T-cell (primary cell): Measurements from ENCODE around the gene CDCA4. TPM values are rescaled to one million over a fixed set of nuclear protein-coding genes. Genes with fewer than 3 reads are reported as not detected.

ENCODE experiments used
- ATAC-seq, 4 experiments: fragments of 200-7000 bp in 3 of 4; fragments of 150-1000 bp in 1 of 4; cut with Tn5 transposase; replicated peaks in 1 of 4; 1 replicate in 3 of 4; 2 replicates in 1 of 4; pipeline ENCODE4 v1.10.0; 2021; ENCODE audit warnings: moderate library complexity in 3 of 4, mild to moderate bottlenecking in 2 of 4, moderate number of reproducible peaks in 1 of 4
- CTCF ChIA-PET, 2 donors: fragments of 300-600 bp; sonication (Branson Sonifier 250); formaldehyde crosslinking; loops; one replicate each; lab custom pipeline; 2022; ENCODE audit warnings: antibody characterized with exemption in 2 of 2; lab: Charles Lee
- POLR2A ChIA-PET, 2 donors: fragments of 300-600 bp; sonication (Branson Sonifier 250); formaldehyde crosslinking; loops; one replicate each; lab custom pipeline; 2022; ENCODE audit warnings: antibody characterized with exemption in 2 of 2; lab: Charles Lee
- DNase-seq, 35 experiments: peaks; one replicate each; pipeline versions ENCODE4 v3.0.0 to v3.0.0-alpha.2; 2013 to 2023
- H3K27ac ChIP-seq: one replicate; pipeline ENCODE4 v1.5.1; 2013; ENCODE audit warnings: low read length
- H3K27me3 ChIP-seq, 2 experiments: replicated peaks in 1 of 2; 1 replicate in 1 of 2; 2 replicates in 1 of 2; pipeline versions ENCODE4 v1.6.1 to v1.7.0; 2013; ENCODE audit warnings: low read length in 1 of 2, mixed read lengths in 1 of 2; ENCODE audit not compliant: control insufficient read depth in 2 of 2, insufficient read depth in 2 of 2; ENCODE audit errors: extremely low read depth in 1 of 2
- H3K36me3 ChIP-seq, 2 donors: 1 replicate in 1 of 2; 2 replicates in 1 of 2; pipeline versions ENCODE4 v1.6.1 to v1.7.0; 2013; ENCODE audit warnings: low read length in 1 of 2; ENCODE audit not compliant: control insufficient read depth in 2 of 2, insufficient read depth in 1 of 2; ENCODE audit errors: extremely low read depth in 1 of 2
- H3K4me1 ChIP-seq, 2 experiments: 1 replicate in 1 of 2; 2 replicates in 1 of 2; pipeline versions ENCODE4 v1.6.1 to v1.7.0; 2013; ENCODE audit warnings: low read length in 2 of 2, mixed read lengths in 1 of 2; ENCODE audit not compliant: insufficient read depth in 2 of 2, control insufficient read depth in 1 of 2; ENCODE audit errors: extremely low read depth in 1 of 2
- H3K4me3 ChIP-seq, 2 donors: 1 replicate in 1 of 2; 2 replicates in 1 of 2; pipeline versions ENCODE4 v1.5.1 to v1.7.0; 2013; ENCODE audit warnings: mild to moderate bottlenecking in 2 of 2, low read length in 1 of 2, moderate library complexity in 1 of 2; ENCODE audit not compliant: control insufficient read depth in 1 of 2; ENCODE audit errors: extremely low read depth in 1 of 2
- H3K9me3 ChIP-seq: 2 replicates; pipeline ENCODE4 v1.7.0; 2013
- H3K27ac Mint-ChIP-seq, 2 donors: one replicate each; pipeline ENCODE4 v1.8.0; 2020 to 2021; ENCODE audit warnings: mild to moderate bottlenecking in 2 of 2, mixed read lengths in 2 of 2
- H3K27me3 Mint-ChIP-seq, 2 donors: one replicate each; pipeline ENCODE4 v1.8.0; 2021 to 2022; ENCODE audit warnings: mixed read lengths in 2 of 2
- H3K36me3 Mint-ChIP-seq: one replicate; pipeline ENCODE4 v1.8.0; 2021; ENCODE audit warnings: mixed read lengths
- H3K4me1 Mint-ChIP-seq, 3 donors: one replicate each; pipeline ENCODE4 v1.8.0; 2020 to 2022; ENCODE audit warnings: mixed read lengths in 3 of 3, mild to moderate bottlenecking in 1 of 3
- H3K4me3 Mint-ChIP-seq, 3 donors: one replicate each; pipeline ENCODE4 v1.8.0; 2020 to 2022; ENCODE audit warnings: mild to moderate bottlenecking in 3 of 3, mixed read lengths in 3 of 3, moderate library complexity in 3 of 3
- H3K9me3 Mint-ChIP-seq, 3 donors: one replicate each; pipeline ENCODE4 v1.8.0; 2020 to 2022; ENCODE audit warnings: mixed read lengths in 3 of 3
- WGBS: methylation state at CpG from one replicate; pipeline ENCODE4 v1.1.5; 2013; ENCODE audit warnings: missing lambda C conversion rate; ENCODE audit not compliant: insufficient coverage; 5-methylcytosine and 5-hydroxymethylcytosine counted together
- total RNA-seq, 35 experiments: library from RNA in 6 of 35; stranded (reverse) in 6 of 35; fragments of 120-200 nt in 1 of 35; gene quantifications; one replicate each; pipeline versions ENCODE4 v1.2.1 to v1.2.4 and lab custom pipeline; 2013 to 2026

Gene CDCA4
- total RNA-seq, 5 donors from 2014 or later (not counting 1 experiment from before 2014, with no cell fraction given), result 13.0 to 20.1 (median 15.8) TPM

- Mint-ChIP-seq H3K9me3 (no peaks in the 10 kb centered on the region), H3K4me3 (peak within 1 kb of the TSS; percentile 72 to 78 (median 75)), H3K4me1 (peaks cover 10 to 16% (median 13%) of the 10 kb centered on the region in 3 donors), H3K27ac (peak within 1 kb of the TSS in 1 of 2 donors; percentile 15), H3K36me3 (no peaks in the 10 kb centered on the region), H3K27me3 (peaks cover 14 to 20% of the 10 kb centered on the region in 2 donors)
- ChIA-PET POLR2A (no interaction called here), CTCF (interaction anchor here in 1 of 2 donors (0.6 kb wide), 1 partner anchor 60 kb away, joined by 3 read pairs; no protein-coding TSS in a partner anchor)
- DNase-seq (peak in 16 of 35 experiments; percentile 11 to 65 (median 34)), ATAC-seq (peak; percentile 68 to 83 (median 72))
- H3K27ac ChIP-seq, result no peak within 1 kb of the TSS
- peak within 1 kb of the TSS in 1 of 2 donors; percentile 68 for H3K4me3 ChIP-seq
- peaks cover 0 to 55% of the 10 kb centered on the region in 2 experiments for H3K27me3 ChIP-seq
- H3K36me3 ChIP-seq, result no peaks in the 10 kb centered on the region
- WGBS, result 4% methylated on average over 106 of the region's 111 CpGs
- no peaks in the 10 kb centered on the region for H3K9me3 ChIP-seq
- H3K4me1 ChIP-seq, result peaks cover 0 to 30% of the 10 kb centered on the region in 2 experiments
Measured at GRCh38 chr14:104977681-104978653, 42.9 kb downstream of the CDCA4 start, which contains the start of gene AHNAK2. AHNAK2 (minus strand) TSS chr14:104978374; CDS start chr14:104978237, 137 bp downstream.

- H3K36me3 Mint-ChIP-seq, result no peaks in the 10 kb centered on the region
- H3K27ac Mint-ChIP-seq, result peak overlapping the region in 1 of 2 donors; percentile 15
- ChIA-PET CTCF (interaction anchor here in 1 of 2 donors (3.6 kb wide), 1 partner anchor 68 kb away, joined by 24 read pairs; no protein-coding TSS in a partner anchor), POLR2A (no interaction called here)
- no peaks in the 10 kb centered on the region for H3K9me3 ChIP-seq
- WGBS, result 85% methylated on average over 11 of the region's 11 CpGs
- H3K4me3 ChIP-seq, result peak overlapping the region in 1 of 2 donors; percentile 68
- DNase-seq, result no peak
- no peak overlapping the region for H3K27ac ChIP-seq
- H3K4me1 Mint-ChIP-seq, result peaks cover 10 to 16% (median 13%) of the 10 kb centered on the region in 3 donors
- peaks cover 14 to 20% of the 10 kb centered on the region in 2 donors for H3K27me3 Mint-ChIP-seq
- H3K36me3 ChIP-seq, result no peaks in the 10 kb centered on the region
- H3K9me3 Mint-ChIP-seq, result no peaks in the 10 kb centered on the region
- peaks cover 0 to 62% of the 10 kb centered on the region in 2 experiments for H3K27me3 ChIP-seq
- peak overlapping the region; percentile 72 to 78 (median 75) for H3K4me3 Mint-ChIP-seq
- ATAC-seq, result no peak
- H3K4me1 ChIP-seq, result peaks cover 0 to 30% of the 10 kb centered on the region in 2 experiments
Measured at GRCh38 chr14:104977008-104977680, 43.7 kb downstream of the CDCA4 start.

- 46% methylated on average over 20 of the region's 21 CpGs for WGBS
- peaks cover 10 to 16% (median 13%) of the 10 kb centered on the region in 3 donors for H3K4me1 Mint-ChIP-seq
- CTCF ChIA-PET, result interaction anchor here (0.7 to 3.6 kb wide), 3 partner anchors 8 to 70 kb away, joined by 3 to 24 read pairs (median 9); no protein-coding TSS in a partner anchor
- no peaks in the 10 kb centered on the region for H3K9me3 ChIP-seq
- peak; percentile 72 to 80 (median 78) for ATAC-seq
- peak overlapping the region; percentile 43 to 72 (median 70) for H3K4me3 Mint-ChIP-seq
- H3K36me3 Mint-ChIP-seq, result no peaks in the 10 kb centered on the region
- H3K4me3 ChIP-seq, result no peak overlapping the region
- H3K27ac ChIP-seq, result no peak overlapping the region
- no peaks in the 10 kb centered on the region for H3K9me3 Mint-ChIP-seq
- peak; percentile 59 to 92 (median 82) for DNase-seq
- H3K27me3 ChIP-seq, result peaks cover 0 to 62% of the 10 kb centered on the region in 2 experiments
- no peaks in the 10 kb centered on the region for H3K36me3 ChIP-seq
- H3K4me1 ChIP-seq, result peaks cover 0 to 30% of the 10 kb centered on the region in 2 experiments
- POLR2A ChIA-PET, result no interaction called here
- H3K27me3 Mint-ChIP-seq, result peaks cover 14 to 20% of the 10 kb centered on the region in 2 donors
- peak overlapping the region in 1 of 2 donors; percentile 89 for H3K27ac Mint-ChIP-seq
Measured at GRCh38 chr14:104976198-104977007, 44.5 kb downstream of the CDCA4 start.

DNA sequence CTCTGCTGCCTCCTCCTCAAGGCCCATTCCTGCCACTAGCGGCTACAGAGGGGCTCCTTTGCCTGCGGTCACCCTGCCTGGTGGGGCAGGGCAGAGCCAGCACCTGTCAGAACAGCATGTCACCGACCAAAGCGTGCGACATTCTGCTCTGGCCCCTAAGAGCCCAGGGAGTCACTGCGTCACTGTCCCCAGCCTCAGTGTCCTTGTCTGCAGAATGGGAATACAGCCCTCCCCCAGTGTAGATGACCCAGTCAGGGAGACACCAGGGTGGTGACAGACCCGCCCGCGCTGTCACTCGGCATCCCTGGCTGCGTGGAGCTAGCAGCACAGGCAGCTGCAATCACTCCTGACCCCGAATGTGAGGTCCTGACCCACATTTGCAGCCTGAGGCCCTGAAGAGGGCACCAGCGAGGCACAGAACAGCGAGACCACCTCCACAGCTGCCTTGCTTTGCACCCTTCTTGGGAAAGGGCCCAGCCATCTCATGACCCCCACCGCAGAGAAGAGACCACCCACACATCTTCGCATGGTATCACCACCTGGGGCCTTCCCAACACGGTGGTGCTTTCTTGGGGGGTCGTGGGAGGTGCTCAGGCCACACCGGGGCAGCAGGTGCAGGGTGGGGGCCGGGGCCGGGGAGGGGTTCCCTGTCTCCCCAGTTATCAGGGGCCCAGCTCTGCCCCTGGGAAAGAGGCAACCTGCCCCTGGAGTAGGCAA lies 45.2 kb downstream of the CDCA4 start:
- peaks cover 0 to 66% of the 10 kb centered on the region in 2 experiments for H3K27me3 ChIP-seq
- CTCF ChIA-PET, result interaction anchor here (0.6 to 3.6 kb wide), 4 partner anchors 9 to 110 kb away, joined by 3 to 24 read pairs (median 6); no protein-coding TSS in a partner anchor
- peak overlapping the region in 1 of 2 donors; percentile 89 for H3K27ac Mint-ChIP-seq
- H3K27me3 Mint-ChIP-seq, result peaks cover 14 to 20% of the 10 kb centered on the region in 2 donors
- H3K4me3 Mint-ChIP-seq, result peak overlapping the region in 1 of 3 donors; percentile 70
- H3K4me1 ChIP-seq, result peaks cover 0 to 30% of the 10 kb centered on the region in 2 experiments
- no peaks in the 10 kb centered on the region for H3K36me3 ChIP-seq
- 43% methylated on average over 17 of the region's 21 CpGs for WGBS
- H3K9me3 ChIP-seq, result no peaks in the 10 kb centered on the region
- H3K9me3 Mint-ChIP-seq, result no peaks in the 10 kb centered on the region
- peaks cover 10 to 16% (median 13%) of the 10 kb centered on the region in 3 donors for H3K4me1 Mint-ChIP-seq
- H3K4me3 ChIP-seq, result no peak overlapping the region
- peak in 3 of 4 experiments; percentile 4 to 25 (median 15) for ATAC-seq
- H3K27ac ChIP-seq, result no peak overlapping the region
- no peaks in the 10 kb centered on the region for H3K36me3 Mint-ChIP-seq
- POLR2A ChIA-PET, result no interaction called here
- peak in 3 of 35 experiments; percentile 8 to 37 (median 19) for DNase-seq

DNA sequence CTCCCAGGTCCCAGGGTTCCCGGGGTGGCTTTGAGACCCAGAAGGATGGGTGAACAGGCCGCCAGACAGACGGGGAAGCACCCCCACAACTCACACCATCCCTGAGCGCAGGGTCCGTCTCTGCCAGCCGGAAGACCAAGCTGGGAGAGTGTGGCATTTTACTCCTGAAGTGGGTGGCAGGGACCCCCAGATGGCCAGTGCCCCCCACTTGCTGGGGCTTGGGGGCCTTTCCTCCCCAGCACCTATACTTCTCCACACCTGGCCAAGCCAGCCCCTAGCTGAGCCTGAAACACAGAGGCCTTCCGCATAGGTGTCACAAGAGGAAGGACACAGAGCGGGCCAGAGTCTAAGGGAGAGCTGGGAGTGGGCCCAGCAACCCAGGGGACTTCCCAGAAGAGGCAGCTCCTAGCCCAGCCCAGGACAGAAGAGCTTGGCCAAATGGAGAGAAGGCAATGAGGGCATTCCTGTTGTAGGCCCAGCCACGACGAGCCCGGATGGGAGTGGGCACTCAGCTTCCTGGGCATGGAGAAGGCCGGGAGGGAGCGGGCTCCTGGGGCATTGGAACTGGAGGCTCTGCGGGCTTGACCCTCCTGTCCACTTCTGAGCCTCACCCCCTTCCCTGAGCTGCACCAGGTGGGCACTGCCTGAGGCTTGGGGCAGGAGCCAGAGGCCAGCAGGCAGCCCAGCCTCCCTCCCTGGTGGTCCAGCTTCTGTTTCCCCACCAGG lies 46.1 kb downstream of the CDCA4 start:
- CTCF ChIA-PET, result interaction anchor here (0.6 to 3.6 kb wide), 5 partner anchors 46 to 111 kb away, joined by 4 to 24 read pairs (median 6); partner anchors contain the start of gene CDCA4 (in 1 of the 2)
- no peak overlapping the region for H3K27ac Mint-ChIP-seq

More for the DNA sequence above, 46.1 kb downstream of the CDCA4 start:
- peaks cover 0 to 72% of the 10 kb centered on the region in 2 experiments for H3K27me3 ChIP-seq
- DNase-seq, result no peak
- no peaks in the 10 kb centered on the region for H3K9me3 ChIP-seq
- Mint-ChIP-seq H3K4me3 (no peak overlapping the region), H3K36me3 (no peaks in the 10 kb centered on the region), H3K4me1 (peaks cover 10 to 16% (median 13%) of the 10 kb centered on the region in 3 donors), H3K27me3 (peaks cover 14 to 20% of the 10 kb centered on the region in 2 donors), H3K9me3 (no peaks in the 10 kb centered on the region)
- POLR2A ChIA-PET, result no interaction called here
- 91% methylated on average over 8 of the region's 14 CpGs for WGBS
- no peaks in the 10 kb centered on the region for H3K36me3 ChIP-seq
- H3K4me1 ChIP-seq, result peaks cover 0 to 30% of the 10 kb centered on the region in 2 experiments
- no peak overlapping the region for H3K4me3 ChIP-seq
- no peak overlapping the region for H3K27ac ChIP-seq
- no peak for ATAC-seq
